Retinal pigment epithelial cell (primary cell): Measurements from ENCODE around the gene ARF6.

Experiments
- DNase-seq: peaks from one replicate; pipeline ENCODE4 v3.0.0-alpha.2; 2010; ENCODE audit warnings: low read depth
- H3K4me3 ChIP-seq: 2 replicates; pipeline ENCODE4 v1.5.1; 2011; ENCODE audit warnings: mild to moderate bottlenecking, low read length, control low read depth, moderate library complexity
- CTCF ChIP-seq: conservative IDR thresholded peaks from 2 replicates; pipeline ENCODE4 v1.5.1; 2011; ENCODE audit warnings: low read depth, low read length, control low read depth, inconsistent platforms

Gene ARF6

GRCh38 chr14:49915085-49915484 is 22.2 kb downstream of the ARF6 start:
- TF ChIP-seq CTCF, result no peak
- DNase-seq, result no peak
- no peak overlapping the region for H3K4me3 ChIP-seq

GRCh38 chr14:49918706-49919105 is 25.8 kb downstream of the ARF6 start:
- no peak for DNase-seq
- no peak overlapping the region for H3K4me3 ChIP-seq
- TF ChIP-seq CTCF, result no peak

GRCh38 chr14:49919825-49920659 is 27.2 kb downstream of the ARF6 start:
- DNase-seq, result no peak
- H3K4me3 ChIP-seq, result no peak overlapping the region
- no peak for TF ChIP-seq CTCF

GRCh38 chr14:49920935-49921334 is 28.1 kb downstream of the ARF6 start:
- no peak for DNase-seq
- no peak overlapping the region for H3K4me3 ChIP-seq
- TF ChIP-seq CTCF, result no peak

GRCh38 chr14:49921401-49921800 is 28.5 kb downstream of the ARF6 start:
- no peak for DNase-seq
- no peak for TF ChIP-seq CTCF
- H3K4me3 ChIP-seq, result no peak overlapping the region

GRCh38 chr14:49923442-49923841 is 30.6 kb downstream of the ARF6 start:
- TF ChIP-seq CTCF, result no peak
- DNase-seq, result no peak
- H3K4me3 ChIP-seq, result no peak overlapping the region

GRCh38 chr14:49923881-49924280 is 31.0 kb downstream of the ARF6 start:
- no peak overlapping the region for H3K4me3 ChIP-seq
- no peak for TF ChIP-seq CTCF

More at GRCh38 chr14:49923881-49924280, 31.0 kb downstream of the ARF6 start:
- no peak for DNase-seq
